K562 (cell line): ENCODE measurements around the gene RPP21. TPM values are rescaled to one million over a fixed set of nuclear protein-coding genes. Genes with fewer than 3 reads are reported as not detected.
A peak's percentile ranks its signal among the peaks of the same experiment; 100 is the strongest.

Experiments used
- ARID1B ChIP-seq: fragments of 450-650 bp; IDR thresholded peaks from 2 replicates; pipeline ENCODE4 v1.6.1; 2016; ENCODE audit warnings: antibody characterized with exemption, mild to moderate bottlenecking, inconsistent platforms
- ATF1 ChIP-seq, 2 experiments: fragments of 450-650 bp in 1 of 2; IDR thresholded peaks; 2 replicates each; pipeline ENCODE4 v1.6.1; 2016; ENCODE audit warnings: missing compliant biosample characterization in 1 of 2, missing genetic modification characterization in 1 of 2
- HLTF ChIP-seq: fragments of 450-650 bp; IDR thresholded peaks from 2 replicates; pipeline ENCODE4 v1.6.1; 2016
- MCM3 ChIP-seq: fragments of 450-650 bp; IDR thresholded peaks from 2 replicates; pipeline ENCODE4 v1.6.1; 2016
- MTF1 ChIP-seq: fragments of 250-450 bp; sonication (Bioruptor Pico); IDR thresholded peaks from 2 replicates; pipeline ENCODE4 v1.9.0; 2021; ENCODE audit warnings: moderate library complexity, mild to moderate bottlenecking, inconsistent platforms, borderline replicate concordance
- NR2C1 ChIP-seq, 2 experiments: fragments of 450-650 bp; IDR thresholded peaks; 2 replicates each; pipeline ENCODE4 v1.6.1; 2017; ENCODE audit warnings: mild to moderate bottlenecking in 2 of 2, antibody characterized with exemption in 1 of 2, inconsistent platforms in 1 of 2, missing compliant biosample characterization in 1 of 2, missing genetic modification characterization in 1 of 2
- OTX1 ChIP-seq: fragments of 450-650 bp; formaldehyde crosslinking; IDR thresholded peaks from 2 replicates; pipeline ENCODE4 v1.4.0; 2022; ENCODE audit warnings: mild to moderate bottlenecking
- PML ChIP-seq: IDR thresholded peaks from 2 replicates; pipeline ENCODE4 v1.6.1; 2012; ENCODE audit warnings: low read length, inconsistent platforms
- POLR2G ChIP-seq: fragments of 200-400 bp; formaldehyde crosslinking; IDR thresholded peaks from 2 replicates; pipeline ENCODE4 v1.6.1; 2017; ENCODE audit warnings: low read depth, mild to moderate bottlenecking, antibody characterized with exemption, low read length, moderate library complexity
- PTBP1 ChIP-seq: fragments of 200-400 bp; formaldehyde crosslinking; IDR thresholded peaks from 2 replicates; pipeline ENCODE4 v1.6.1; 2017; ENCODE audit warnings: low read depth, low read length
- PTRF ChIP-seq: fragments of 450-650 bp; IDR thresholded peaks from 2 replicates; pipeline ENCODE4 v1.6.1; 2016; ENCODE audit warnings: mild to moderate bottlenecking, missing genetic modification characterization, missing compliant biosample characterization
- PTTG1 ChIP-seq: fragments of 450-650 bp; IDR thresholded peaks from 2 replicates; pipeline ENCODE4 v1.6.1; 2016; ENCODE audit warnings: low read depth, mild to moderate bottlenecking, missing genetic modification characterization, missing compliant biosample characterization
- RFX7 ChIP-seq: fragments of 250-450 bp; sonication (Bioruptor Pico); IDR thresholded peaks from 2 replicates; pipeline ENCODE4 v1.5.1; 2021; ENCODE audit warnings: mild to moderate bottlenecking
- TEAD4 ChIP-seq, 2 experiments: sonication (generic) in 1 of 2; formaldehyde crosslinking in 1 of 2; IDR thresholded peaks; 2 replicates each; pipeline versions ENCODE4 v1.6.1 to v1.8.0; 2012 to 2022; ENCODE audit warnings: borderline replicate concordance in 1 of 2, inconsistent platforms in 1 of 2, low read length in 1 of 2, mild to moderate bottlenecking in 1 of 2, missing genetic modification reagents in 1 of 2
- ZEB2 ChIP-seq: fragments of 450-650 bp; IDR thresholded peaks from 2 replicates; pipeline ENCODE4 v1.6.1; 2016
- ZNF175 ChIP-seq: fragments of 200-800 bp; sonication (Bioruptor generic); IDR thresholded peaks from 2 replicates; pipeline ENCODE4 v1.6.1; 2016; ENCODE audit warnings: low read depth, mild to moderate bottlenecking, missing genetic modification characterization, missing compliant biosample characterization
- ZNF217 ChIP-seq: sonication (generic); formaldehyde crosslinking; IDR thresholded peaks from 2 replicates; pipeline ENCODE4 v1.8.0; 2022; ENCODE audit warnings: mild to moderate bottlenecking, missing genetic modification reagents
- polyA plus RNA-seq, 8 experiments: library from polyadenylated mRNA; depleted of rRNA in 4 of 8; stranded (reverse) in 5 of 8; unstranded in 3 of 8; fragments of >200 nt; fragmentation: Nextera tagmentation in 2 of 8; fragmentation: Illumina TruSeq in 1 of 8; extraction: Ambion mirVana in 2 of 8; extraction: Trizol in 1 of 8; gene quantifications; 2 replicates each; pipeline versions ENCODE4 v1.2.1 to v1.2.3, GENCODE V29; 2011 to 2014; ENCODE audit warnings: inconsistent platforms in 1 of 8, missing spikeins in 1 of 8
- total RNA-seq, 7 experiments: library from RNA; depleted of rRNA in 6 of 7; stranded (reverse); fragments of >200 nt in 6 of 7; fragmentation: Illumina TruSeq in 2 of 7; extraction: Trizol in 2 of 7; gene quantifications; 2 replicates each; pipeline versions ENCODE4 v1.2.1 to v1.2.3, GENCODE V29; 2011 to 2021; ENCODE audit warnings: low replicate concordance in 1 of 7
- TF ChIP-seq, protein P1 (sequence below): sonication (generic); formaldehyde crosslinking; IDR thresholded peaks from 2 replicates; pipeline ENCODE4 v1.8.1; 2023; ENCODE audit warnings: mild to moderate bottlenecking, missing genetic modification reagents
- TF ChIP-seq, protein P2 (sequence below): fragments of 250-450 bp; sonication (Bioruptor Pico); IDR thresholded peaks from 2 replicates; pipeline ENCODE4 v1.8.0; 2022; ENCODE audit warnings: inconsistent platforms
- TF ChIP-seq, protein P3 (sequence below): fragments of 250-450 bp; sonication (Bioruptor Pico); IDR thresholded peaks from 2 replicates; pipeline ENCODE4 v1.5.0; 2021; ENCODE audit warnings: mild to moderate bottlenecking, borderline replicate concordance
- TF ChIP-seq, protein P4 (sequence below), 2 experiments: IDR thresholded peaks; 2 replicates each; pipeline ENCODE4 v1.6.1; 2011; ENCODE audit warnings: borderline replicate concordance in 1 of 2, control low read depth in 1 of 2, low read depth in 1 of 2, low read length in 1 of 2, mild to moderate bottlenecking in 1 of 2, mixed read lengths in 1 of 2, moderate library complexity in 1 of 2; ENCODE audit not compliant: insufficient read depth in 1 of 2, insufficient read length in 1 of 2, poor library complexity in 1 of 2, severe bottlenecking in 1 of 2; ENCODE audit errors: extremely low read depth in 1 of 2

Gene RPP21
- total and polyA plus RNA-seq, 9 of the 15 experiments (the other 6 are each of a cell fraction or from before 2014, with no cell fraction given): 62.1 to 362 (median 166) TPM

DNA sequence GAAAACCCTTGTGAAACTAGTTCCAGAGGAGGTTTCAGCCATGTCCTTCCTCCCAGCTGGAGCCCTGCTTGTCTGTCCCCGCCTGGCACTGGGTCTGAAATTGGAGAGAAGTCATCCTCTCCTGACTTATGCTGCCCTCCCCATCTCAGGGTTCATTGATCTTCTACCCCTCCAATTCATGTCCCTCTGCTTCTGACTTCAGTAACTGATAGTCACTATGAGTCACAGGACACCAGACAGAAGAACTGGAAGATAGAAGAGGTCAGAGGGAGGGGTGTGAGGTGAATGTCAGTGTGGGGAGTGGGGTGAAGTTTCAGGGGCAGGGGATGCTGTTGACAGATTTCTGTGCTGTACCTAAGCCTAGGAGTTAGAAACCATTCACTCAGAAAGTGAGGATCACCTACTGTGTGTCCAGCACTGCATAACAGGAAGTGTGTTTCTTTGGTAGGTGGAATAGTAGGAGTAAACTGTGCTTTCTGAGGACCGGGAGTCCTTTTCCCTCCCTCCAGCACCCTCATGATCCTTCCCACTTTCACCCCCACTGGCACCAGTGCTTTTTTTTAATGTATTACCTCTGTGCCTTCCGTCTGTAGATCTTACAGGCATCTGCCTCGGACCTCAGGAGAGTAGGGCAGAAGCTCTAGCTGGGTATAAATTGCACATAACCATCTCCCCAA, 627 bp upstream of the RPP21 start (continued):
- TF ChIP-seq, protein P1, sequence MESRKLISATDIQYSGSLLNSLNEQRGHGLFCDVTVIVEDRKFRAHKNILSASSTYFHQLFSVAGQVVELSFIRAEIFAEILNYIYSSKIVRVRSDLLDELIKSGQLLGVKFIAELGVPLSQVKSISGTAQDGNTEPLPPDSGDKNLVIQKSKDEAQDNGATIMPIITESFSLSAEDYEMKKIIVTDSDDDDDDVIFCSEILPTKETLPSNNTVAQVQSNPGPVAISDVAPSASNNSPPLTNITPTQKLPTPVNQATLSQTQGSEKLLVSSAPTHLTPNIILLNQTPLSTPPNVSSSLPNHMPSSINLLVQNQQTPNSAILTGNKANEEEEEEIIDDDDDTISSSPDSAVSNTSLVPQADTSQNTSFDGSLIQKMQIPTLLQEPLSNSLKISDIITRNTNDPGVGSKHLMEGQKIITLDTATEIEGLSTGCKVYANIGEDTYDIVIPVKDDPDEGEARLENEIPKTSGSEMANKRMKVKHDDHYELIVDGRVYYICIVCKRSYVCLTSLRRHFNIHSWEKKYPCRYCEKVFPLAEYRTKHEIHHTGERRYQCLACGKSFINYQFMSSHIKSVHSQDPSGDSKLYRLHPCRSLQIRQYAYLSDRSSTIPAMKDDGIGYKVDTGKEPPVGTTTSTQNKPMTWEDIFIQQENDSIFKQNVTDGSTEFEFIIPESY (CRISPR knock-in tag): no peak
- TF ChIP-seq, protein P2, sequence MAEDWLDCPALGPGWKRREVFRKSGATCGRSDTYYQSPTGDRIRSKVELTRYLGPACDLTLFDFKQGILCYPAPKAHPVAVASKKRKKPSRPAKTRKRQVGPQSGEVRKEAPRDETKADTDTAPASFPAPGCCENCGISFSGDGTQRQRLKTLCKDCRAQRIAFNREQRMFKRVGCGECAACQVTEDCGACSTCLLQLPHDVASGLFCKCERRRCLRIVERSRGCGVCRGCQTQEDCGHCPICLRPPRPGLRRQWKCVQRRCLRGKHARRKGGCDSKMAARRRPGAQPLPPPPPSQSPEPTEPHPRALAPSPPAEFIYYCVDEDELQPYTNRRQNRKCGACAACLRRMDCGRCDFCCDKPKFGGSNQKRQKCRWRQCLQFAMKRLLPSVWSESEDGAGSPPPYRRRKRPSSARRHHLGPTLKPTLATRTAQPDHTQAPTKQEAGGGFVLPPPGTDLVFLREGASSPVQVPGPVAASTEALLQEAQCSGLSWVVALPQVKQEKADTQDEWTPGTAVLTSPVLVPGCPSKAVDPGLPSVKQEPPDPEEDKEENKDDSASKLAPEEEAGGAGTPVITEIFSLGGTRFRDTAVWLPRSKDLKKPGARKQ (CRISPR knock-in tag): no peak
- TF ChIP-seq ARID1B (peak; percentile 89), POLR2G (no peak), RFX7 (no peak), OTX1 (no peak), ZEB2 (no peak; the same call in 1 of the 2 replicates), MTF1 (CRISPR knock-in tag) (0 out of 2 replicates have a peak, but pooled peaks have one; percentile 30), HLTF (no peak), ZNF217 (CRISPR knock-in tag) (no peak), PTRF (tag) (no peak), ZNF175 (CRISPR knock-in tag) (no peak), PML (no peak), PTTG1 (tag) (no peak), ATF1 (CRISPR knock-in tag; IDR thresholded peaks at IDR 0.05) (no peak), ATF1 (tag; IDR thresholded peaks at IDR 0.05) (no peak), PTBP1 (no peak), MCM3 (no peak), TEAD4 (IDR thresholded peaks at IDR 0.05; ENCODE audit: low read length) (peak; percentile 53), TEAD4 (CRISPR knock-in tag; IDR thresholded peaks at IDR 0.05; ENCODE audit: borderline replicate concordance) (no peak), NR2C1 (IDR thresholded peaks at IDR 0.05) (peak; percentile 64), NR2C1 (tag; IDR thresholded peaks at IDR 0.05) (peak; percentile 86)
- TF ChIP-seq, protein P3, sequence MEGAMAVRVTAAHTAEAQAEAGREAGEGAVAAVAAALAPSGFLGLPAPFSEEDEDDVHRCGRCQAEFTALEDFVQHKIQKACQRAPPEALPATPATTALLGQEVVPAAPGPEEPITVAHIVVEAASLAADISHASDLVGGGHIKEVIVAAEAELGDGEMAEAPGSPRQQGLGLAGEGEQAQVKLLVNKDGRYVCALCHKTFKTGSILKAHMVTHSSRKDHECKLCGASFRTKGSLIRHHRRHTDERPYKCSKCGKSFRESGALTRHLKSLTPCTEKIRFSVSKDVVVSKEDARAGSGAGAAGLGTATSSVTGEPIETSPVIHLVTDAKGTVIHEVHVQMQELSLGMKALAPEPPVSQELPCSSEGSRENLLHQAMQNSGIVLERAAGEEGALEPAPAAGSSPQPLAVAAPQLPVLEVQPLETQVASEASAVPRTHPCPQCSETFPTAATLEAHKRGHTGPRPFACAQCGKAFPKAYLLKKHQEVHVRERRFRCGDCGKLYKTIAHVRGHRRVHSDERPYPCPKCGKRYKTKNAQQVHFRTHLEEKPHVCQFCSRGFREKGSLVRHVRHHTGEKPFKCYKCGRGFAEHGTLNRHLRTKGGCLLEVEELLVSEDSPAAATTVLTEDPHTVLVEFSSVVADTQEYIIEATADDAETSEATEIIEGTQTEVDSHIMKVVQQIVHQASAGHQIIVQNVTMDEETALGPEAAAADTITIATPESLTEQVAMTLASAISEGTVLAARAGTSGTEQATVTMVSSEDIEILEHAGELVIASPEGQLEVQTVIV (CRISPR knock-in tag): no peak
- TF ChIP-seq, protein P4, sequence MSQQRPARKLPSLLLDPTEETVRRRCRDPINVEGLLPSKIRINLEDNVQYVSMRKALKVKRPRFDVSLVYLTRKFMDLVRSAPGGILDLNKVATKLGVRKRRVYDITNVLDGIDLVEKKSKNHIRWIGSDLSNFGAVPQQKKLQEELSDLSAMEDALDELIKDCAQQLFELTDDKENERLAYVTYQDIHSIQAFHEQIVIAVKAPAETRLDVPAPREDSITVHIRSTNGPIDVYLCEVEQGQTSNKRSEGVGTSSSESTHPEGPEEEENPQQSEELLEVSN (IDR thresholded peaks at IDR 0.05; ENCODE audit: borderline replicate concordance in 1 of 2, extremely low read depth in 1 of 2, insufficient read depth in 1 of 2, insufficient read length in 1 of 2, low read depth in 1 of 2, low read length in 1 of 2, poor library complexity in 1 of 2, severe bottlenecking in 1 of 2): no peak
